T-helper 2 cell (primary cell): ENCODE measurements around the gene NUDCD3.
"Not testable (repeated sequence)": the region's sequence is repeated elsewhere in the genome, so short reads cannot be mapped to it uniquely, and the experiment has no call there.

Source experiments
- DNase-seq, 5 experiments: peaks; one replicate each; pipeline versions ENCODE4 v3.0.0 to v3.0.0-alpha.2; 2012 to 2022

The NUDCD3 gene

DNA sequence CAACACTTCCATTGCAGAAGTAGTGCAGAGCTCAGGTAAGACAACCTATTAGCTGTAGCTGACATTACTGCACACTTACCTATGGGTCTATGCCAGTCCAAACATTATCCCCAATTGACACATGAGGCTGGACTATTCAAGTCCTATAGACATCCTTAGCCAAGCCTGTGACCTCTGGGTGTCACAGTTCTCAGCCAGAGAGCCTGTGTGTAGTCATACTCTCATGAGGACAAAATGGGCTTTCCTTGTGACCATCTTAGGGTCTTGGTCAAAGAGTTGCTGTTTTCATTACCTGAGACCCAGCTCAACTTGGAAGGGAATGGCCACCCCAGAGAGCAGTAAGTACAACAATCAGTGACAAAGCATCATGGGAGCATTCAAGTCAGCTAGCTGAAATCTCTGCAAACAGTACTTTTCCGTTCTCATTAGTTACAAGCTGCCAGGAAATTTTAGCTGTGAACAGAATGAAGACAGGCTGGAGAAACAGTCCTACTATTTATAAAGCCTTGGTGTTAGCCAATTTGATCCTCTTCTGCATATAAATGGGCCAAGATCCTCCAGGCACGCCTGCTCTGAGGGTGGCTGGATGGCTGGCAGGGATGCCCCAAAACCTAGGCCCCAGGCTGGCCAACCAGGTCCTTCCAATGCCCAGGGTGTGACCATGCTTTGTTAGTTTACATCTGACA, 44.3 kb downstream of the NUDCD3 start:
- DNase-seq, result no peak

DNA sequence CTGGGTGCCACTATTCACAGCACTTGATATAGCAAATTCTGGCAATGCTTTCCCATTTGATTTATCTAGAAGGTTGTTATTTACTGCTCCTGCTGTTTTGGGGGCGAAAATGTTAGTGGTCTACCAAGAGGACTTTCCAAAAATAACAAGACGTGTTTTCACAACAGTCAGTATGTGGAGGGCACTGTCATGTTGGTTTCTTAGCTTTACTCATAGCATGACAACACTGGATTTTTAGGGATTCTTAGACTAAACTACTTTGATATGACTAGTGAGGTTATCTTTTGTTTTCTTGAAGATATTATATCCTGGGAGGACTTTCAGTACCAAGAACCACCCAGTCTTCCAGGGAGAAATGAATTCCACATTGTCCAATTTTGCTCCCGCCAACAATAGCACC, 49.4 kb downstream of the NUDCD3 start:
- no peak for DNase-seq

GRCh38 chr7:44440577-44441078, 49.8 kb downstream of the NUDCD3 start:
- DNase-seq, result no peak

DNA sequence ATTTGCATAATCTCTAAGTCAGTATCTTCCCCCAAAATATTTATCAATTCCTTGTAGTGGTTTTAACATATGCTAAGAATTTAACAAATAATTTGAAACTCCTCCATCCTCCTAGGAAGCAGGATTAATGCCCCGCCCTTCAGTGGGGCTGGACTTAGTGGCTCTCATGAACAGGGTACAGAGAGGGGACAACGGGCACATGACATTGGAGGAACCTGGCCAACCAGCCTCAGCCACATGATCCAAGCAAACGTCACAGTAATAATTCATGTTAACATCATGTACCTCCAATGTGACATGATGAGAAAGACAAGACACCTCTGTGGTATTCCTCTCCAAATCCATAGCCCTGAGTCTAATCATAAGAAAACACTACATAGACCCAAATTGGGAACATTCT, 50.5 kb downstream of the NUDCD3 start:
- DNase-seq, result no peak

DNA sequence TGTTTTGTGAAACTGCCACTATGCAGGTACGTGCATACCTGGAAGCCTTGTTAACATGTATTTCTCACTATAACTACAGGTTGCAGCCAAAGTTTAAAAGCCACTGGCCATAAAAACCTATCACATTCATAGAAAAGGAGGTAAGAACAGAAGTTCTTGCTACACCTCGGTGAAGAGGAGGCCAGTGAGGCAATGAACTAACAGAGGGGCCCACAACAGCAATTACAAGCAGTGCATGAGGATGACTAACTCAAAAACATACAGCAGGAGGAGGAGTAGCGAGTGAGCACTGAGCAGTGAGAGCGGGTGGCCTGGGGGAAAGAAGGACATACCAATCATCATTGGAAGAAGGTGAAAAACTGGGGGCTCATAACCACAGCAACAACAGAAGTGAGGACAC, 51.6 kb downstream of the NUDCD3 start:
- no peak for DNase-seq

GRCh38 chr7:44434201-44434600, 56.3 kb downstream of the NUDCD3 start:
- no peak for DNase-seq

- DNase-seq, result no peak
Observed at GRCh38 chr7:44433255-44434022, 57.0 kb downstream of the NUDCD3 start.

GRCh38 chr7:44432381-44432977, 58.0 kb downstream of the NUDCD3 start:
- DNase-seq, result no peak

GRCh38 chr7:44431091-44431608, 59.3 kb downstream of the NUDCD3 start:
- DNase-seq, result peak in 1 of 5 experiments; percentile 19

GRCh38 chr7:44430054-44430453, 60.4 kb downstream of the NUDCD3 start:
- no peak for DNase-seq

DNA sequence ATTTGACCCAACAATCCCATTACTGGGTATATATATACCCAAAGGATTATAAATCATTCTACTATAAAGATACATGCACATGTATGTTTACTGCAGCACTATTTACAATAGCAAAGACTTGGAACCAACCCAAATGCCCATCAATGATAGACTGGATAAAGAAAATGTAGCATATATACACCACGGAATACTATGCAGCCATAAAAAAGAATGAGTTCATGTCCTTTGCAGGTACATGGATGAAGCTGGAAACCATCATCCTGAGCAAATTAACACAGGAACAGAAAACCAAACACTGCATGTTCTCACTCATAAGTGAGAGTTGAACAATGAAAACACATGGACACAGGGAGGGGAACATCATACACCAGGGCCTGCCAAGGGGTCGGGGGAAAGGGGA, 65.7 kb downstream of the NUDCD3 start:
- not testable (repeated sequence) for DNase-seq

GRCh38 chr7:44416941-44417340, 73.5 kb downstream of the NUDCD3 start:
- no peak for DNase-seq

- peak in 1 of 5 experiments; percentile 8 for DNase-seq
Observed at GRCh38 chr7:44415510-44415909, 74.9 kb downstream of the NUDCD3 start.

DNA sequence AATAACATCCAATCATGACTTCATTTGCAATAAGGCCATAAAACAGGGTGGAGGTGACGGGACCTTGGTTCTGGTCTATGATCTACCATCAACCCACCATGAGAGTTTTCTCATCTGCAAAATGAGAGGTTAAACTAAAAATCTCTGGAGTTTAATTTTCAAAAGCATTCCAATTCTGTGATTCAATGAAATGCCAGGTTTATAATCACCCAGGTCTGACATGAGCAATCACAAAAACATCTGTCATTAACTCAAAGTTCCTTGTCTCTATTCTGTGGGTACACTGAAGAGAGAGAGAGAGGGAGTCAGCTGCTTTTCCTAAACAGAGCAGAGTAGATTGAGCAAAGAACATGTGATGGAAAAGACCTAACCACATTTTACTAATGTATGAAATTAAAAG, 75.4 kb downstream of the NUDCD3 start:
- no peak for DNase-seq

GRCh38 chr7:44411306-44411705, 79.2 kb downstream of the NUDCD3 start:
- DNase-seq, result no peak

DNA sequence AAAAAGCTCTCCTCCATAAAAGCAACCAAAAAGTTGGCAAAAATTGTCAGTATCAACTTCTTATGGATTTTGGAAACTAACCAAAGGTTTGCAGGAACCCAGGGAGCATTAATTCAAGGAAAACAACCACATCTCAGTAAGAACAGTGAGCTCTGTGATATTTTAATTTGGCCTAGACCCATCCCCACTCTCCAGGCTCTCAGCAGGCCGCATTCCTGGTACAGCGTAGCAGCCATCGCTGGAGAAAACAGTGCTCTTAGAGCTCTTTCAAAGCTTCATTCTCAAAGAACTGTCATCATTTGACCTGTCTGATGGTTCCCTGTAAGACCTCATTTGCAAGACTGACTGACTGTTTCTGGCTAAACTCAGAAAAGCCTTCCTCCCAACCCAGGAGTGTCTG, 81.9 kb downstream of the NUDCD3 start:
- no peak for DNase-seq

DNA sequence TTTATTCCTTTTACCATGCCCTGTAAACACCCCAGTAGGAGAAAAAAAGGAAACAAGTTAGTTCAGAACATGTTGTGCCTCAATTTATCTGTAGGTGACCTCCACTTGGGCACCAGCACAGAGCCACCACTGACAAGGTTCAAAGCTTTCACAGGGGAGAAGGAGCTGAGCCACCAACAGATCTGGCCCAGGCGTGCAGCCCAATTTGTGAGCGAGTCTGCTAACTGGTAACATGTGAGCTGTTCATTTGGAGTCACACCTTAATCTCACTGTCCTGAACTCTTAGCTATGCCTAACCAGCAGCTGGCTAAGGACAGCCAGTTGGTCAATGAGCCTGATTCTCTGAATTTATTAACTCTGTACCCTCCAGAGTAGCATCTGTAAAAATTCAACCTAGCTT, 86.7 kb downstream of the NUDCD3 start:
- DNase-seq, result no peak

GRCh38 chr7:44403176-44403759, 87.2 kb downstream of the NUDCD3 start:
- DNase-seq, result no peak

- no peak for DNase-seq
Observed at GRCh38 chr7:44402401-44403060, 87.9 kb downstream of the NUDCD3 start.

GRCh38 chr7:44401692-44402091, 88.8 kb downstream of the NUDCD3 start:
- no peak for DNase-seq

- DNase-seq, result no peak
Observed at GRCh38 chr7:44400033-44400511, 90.4 kb downstream of the NUDCD3 start.

DNA sequence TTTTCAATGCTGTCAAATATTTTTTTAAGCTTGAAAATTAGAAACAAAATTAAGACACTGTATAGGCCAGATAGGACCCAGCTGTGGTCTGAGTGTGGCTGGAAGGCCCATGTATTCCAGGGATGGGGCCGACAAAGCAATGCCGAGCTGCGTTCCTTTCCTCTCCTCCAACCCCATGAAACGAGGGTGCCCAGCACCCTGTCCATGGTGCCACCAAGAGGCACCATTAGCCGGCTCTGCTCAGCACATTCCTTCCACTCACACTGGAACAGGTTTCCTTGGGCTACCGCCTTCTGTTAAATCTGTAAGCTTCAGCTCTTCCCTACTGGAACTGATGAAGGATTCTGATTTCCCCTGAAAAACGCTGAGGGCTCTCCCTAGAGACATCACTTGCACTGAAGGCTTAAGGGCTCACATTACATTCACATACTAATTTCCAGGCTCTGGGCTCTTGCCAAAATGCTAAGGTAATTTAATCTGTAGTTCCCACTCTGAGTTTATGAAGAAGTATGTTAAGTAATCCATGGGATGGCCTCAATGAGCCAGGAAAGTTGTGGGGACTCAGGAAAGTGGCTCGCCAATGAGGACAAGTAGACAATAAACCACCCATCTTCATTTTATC, 91.4 kb downstream of the NUDCD3 start:
- no peak for DNase-seq
